Measurements from ENCODE around the gene MYO1E.
"Not testable (repeated sequence)": the region's sequence is repeated elsewhere in the genome, so short reads cannot be mapped to it uniquely, and the experiment has no call there.

The MYO1E gene

DNA sequence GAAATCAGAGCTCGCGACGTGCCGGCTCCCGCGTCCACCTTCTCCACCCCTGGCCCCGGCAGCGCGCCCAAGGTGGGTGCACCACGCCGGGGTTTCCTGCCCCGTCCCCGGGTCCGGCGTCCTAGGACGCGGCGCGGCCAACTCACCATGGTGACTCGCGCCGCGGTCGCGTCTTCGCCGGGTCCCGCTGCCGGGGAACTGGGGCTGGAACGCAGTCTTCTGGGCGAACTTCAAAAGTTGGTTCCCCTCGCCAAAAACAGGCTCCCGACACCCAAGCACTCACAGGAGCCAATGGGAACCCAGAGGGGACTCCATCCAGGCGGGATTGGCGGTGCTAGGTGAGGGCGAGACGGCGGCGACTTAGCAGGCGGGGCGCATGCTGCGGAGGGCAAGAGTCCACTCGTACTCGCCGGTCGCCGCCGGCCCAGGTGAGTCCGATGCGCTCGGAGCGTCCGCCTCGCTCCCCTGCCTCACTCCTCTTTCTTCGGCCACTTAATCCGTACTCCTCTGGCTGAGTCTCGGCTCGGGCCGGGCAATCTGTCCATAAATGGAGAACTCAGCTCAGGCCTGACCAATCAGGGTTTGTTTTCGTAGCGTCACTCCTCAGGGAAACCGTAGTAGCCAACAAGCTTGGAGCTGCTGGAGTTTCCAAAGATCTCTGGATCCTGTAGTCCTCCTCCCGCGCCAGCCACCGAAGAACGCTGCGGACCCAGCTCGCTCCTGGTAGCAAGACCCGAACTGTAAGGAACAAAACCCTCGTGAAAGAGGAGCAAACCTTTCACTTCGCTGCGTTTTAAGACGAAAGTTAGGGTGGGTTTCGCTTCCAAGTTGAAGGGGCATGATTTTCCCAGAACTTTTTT, at the start of gene MYO1E:
MYO1E (minus strand) TSS at position 520 of the 860 bp plus-strand sequence; CDS start at position 149, 371 bp downstream.
- peak; percentile 74 for DNase-seq

DNA sequence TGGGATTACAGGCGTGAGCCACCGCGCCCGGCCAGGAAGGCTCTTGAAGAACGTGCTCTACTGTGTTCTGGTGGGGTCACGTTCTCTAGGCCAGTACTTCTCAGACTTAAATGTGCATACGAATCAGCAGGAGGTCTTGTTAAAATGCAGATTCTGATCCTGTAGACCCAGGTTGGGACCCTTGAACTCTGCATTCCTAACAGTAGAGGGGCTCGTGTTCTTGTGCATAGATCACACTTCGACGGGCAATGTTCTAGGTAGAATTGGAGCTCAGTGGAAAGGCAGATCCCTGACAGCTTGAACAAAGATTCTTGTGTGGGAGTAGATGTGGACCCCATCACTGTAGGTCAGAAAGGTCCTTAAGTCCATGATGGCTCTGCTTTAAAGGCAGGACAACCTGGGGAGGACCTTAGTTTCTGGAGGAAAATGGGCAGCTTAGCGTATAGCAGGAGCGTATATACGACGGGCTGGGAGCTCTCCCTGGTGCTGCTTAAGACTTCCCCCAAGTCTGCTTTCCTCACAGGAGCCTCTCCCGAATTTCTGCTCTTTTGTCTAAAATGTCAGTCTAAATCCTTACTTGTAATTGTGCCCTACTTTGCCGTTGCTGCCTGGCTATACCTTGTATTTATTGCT, 48.4 kb upstream of the MYO1E start:
- no peak for DNase-seq

DNA sequence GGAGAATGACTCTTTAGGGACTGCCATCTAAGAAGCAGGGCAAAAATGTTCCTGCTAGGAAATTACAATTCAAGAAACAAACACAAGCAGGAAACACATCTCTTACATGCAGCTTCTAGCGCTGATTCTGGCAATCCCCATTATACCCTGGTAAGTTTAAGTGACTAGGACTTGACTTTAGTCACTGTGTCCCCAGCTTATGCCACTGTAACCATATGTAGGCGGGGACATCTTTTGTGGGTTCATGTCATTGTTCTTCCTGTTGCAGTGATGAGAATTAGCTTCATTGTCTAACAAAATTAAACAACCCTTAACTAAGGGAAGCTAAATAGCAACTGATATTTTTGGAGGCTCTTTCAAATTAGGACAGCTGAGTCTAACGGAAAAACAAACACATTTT, 47.4 kb upstream of the MYO1E start:
- no peak for DNase-seq

DNA sequence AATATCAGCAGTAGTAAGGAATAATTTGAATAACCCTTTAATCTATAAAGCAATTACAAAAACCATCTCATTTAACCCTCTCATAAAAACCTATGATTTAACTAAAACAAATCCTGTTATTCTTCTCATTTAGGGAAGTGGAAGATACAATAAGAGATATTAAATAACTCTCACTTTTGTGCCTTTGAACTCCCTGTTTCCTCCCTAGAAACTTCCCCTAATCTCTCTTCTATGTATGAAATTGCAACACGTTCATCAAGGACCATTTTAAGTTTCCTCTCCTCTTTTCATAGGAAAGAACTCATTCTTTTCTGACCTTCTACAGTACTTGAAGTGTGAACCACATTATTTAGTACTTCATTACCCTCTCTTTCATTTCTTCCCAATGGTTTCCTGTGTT, 46.5 kb upstream of the MYO1E start:
- no peak for DNase-seq

DNA sequence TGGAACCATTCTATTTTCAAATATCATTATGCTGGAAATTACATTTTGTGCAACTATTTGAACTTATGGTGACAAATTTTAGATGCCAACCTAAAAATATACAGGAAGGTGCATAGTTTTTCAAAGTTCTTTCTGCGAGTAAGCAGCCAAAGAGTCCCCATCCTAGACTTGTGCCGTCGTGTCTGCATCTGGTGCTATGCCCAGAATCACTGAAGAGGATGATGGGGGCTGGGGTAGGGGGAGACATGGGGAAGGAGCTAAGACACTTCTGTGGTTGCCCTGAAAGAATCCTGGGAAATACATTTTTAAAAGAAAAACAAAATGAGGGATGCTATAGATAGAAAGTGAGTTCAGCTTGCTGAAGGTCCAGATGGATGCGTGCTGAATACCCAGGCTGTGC, 44.1 kb upstream of the MYO1E start:
- no peak for DNase-seq

DNA sequence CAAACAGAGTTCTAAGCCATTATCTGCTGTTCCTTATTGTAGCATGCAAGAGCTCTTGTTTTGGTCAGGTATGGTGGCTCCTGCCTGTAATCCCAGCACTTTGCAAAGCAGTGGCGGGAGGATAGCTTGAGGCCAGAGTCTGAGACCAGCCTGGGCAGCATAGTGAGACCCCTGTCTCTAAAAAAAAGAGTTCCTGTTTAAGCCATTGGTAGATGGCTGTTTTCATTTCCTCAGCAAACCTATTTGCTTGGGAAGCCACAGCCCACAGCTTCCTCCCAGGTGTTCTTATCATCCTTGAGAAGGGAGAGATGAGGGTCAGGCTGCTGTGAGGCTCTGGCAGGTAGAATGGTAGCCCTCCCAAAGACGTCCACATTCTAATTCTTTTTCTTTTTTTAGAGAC, 40.9 kb upstream of the MYO1E start:
- no peak for DNase-seq

DNA sequence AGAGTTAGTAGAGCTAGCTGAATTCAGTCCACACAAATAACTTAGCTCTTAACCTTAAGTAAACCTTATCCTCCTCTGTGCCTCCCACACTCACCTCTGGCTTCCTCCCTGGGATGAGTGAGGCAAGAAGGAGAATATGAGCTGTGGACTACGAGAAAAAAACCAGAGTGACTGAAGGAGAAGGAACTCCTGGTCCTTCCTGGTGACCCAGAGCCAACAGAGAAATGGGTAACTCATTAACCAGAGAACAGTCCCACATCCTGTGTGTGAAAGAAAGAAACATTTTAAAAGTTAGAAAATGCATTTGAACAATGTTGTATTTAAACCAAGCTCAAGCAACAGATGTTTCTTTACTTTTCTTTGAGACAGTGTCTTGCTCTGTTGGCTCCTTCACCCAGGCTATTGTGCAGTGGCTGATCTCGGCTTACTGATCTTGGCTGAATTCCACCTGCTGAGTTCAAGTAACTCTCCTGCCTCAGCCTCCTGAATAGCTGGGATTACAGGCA, 37.8 kb upstream of the MYO1E start:
- DNase-seq, result no peak

DNA sequence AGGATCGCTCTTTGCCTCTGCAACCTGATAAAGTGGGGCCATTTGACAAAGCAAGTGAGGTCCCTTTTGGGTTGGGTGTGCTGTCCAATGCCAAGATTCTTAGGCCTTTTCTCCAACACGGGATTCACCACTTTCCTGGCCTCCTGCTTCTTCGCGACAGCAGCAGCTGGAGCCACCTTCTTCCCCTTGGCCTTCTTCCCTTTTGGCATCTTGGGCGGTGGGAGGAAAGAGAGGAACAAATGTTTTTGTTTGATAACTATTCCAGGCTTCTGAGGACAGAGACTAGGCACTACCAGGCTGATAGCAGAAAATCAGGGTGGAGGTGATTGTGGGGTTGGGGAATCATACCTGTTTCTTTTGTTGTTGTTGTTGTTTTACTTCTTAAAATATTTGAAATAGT, 35.3 kb upstream of the MYO1E start:
- no peak for DNase-seq

DNA sequence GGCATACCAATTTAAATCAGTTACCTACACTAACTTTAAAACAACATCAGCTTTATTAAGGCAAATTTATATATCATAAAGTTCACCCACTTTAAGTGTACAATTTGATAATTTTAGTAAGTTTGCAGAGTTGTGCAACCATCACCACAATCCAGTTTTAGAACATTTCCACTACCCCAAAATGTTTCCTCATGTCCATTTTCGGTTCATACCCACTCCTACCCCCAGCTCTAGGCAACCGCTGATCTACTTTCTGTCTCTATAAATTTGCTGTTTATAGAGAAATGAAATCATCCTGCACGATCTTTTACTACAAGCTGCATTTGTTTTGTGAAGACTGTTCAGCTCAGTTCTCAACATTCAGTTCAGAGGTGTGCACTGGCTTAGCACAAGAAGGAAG, 33.8 kb upstream of the MYO1E start:
- no peak for DNase-seq

DNA sequence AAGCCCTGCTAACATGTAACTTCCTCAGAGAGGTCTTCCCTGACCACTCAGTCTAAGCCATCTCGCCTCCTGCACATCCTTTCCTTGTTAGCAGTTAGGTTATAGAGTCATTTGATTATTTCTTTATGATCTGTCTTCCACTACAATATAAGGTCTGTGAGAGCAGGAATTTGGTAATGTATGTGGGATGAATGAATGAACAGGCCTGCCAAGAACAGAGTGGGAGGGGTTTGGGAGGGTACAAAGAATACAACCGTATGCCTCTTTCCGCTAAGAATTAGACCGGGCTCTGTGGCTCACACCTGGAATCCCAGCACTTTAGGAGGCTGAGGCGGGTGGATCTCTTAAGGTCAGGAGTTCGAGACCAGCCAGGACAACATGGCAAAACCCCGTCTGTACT, 32.4 kb upstream of the MYO1E start:
- DNase-seq, result no peak

DNA sequence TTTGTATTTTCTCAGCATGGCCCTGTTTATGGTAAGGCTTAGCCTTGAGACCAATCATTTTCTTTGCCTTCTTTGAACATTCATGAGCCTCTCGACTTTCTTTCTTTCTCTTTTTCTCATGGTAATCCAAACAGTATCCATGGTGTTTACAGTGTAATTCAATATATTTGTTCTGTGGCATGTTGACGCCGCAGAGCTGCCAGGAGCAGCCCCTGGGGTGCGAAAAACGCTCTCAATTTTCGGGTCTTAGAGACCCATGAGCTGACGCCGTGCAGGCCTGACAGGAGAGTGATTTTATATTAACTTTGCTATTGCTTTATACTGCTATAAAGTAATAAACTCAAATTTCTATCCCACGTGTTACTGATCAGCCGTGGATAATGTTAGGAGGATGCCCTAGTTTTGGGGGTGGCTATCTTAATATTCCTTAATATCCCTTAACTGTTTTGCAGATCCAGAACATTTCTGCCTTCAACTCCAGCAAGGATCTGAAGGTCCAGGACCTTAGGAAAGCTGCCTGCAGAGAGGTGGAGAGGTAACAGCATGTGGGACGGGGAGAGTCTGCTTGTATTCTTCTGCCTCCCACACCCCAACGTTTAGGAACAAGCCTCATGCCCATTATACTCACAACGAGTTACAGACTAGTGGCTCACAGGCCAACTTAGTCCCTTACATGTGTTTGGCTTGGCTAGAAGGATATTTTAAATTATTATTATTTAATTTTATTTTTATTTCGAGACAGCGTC, 29.3 kb upstream of the MYO1E start:
- no peak for DNase-seq

DNA sequence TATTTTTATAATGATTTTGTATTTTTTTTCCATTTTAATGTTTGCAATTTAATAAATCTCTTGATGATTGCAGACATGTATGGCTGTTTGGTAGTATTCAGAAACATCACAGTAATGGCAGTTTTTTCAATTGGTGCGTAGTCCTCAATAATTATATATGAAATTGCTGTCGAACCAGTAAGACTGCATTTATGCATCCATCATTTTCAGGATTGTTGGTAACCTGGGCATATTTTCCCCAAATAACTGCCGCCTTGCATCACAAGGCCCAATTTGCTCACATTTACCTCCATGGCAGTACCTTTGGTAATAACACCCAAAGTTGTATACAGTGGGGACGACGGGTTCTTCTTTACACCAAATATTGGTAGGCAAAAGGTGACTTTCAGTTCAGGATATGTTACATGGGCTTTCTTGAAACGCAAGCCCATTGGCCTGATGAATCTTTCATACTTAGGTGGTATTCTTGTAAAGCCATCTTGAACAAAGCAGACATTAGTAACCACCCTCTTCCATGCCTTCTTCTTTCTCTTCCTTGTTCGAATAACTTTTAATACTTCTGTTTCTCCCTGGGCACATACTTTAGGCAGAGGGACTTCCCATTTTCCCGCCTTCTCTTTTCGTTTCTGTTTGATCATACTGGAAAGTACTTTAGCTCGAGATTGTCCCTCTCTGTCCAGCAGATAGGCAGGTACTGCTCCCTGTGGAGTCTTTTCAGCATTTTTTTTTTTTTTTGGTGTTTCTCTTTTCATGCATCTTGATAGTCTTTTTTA, 28.6 kb upstream of the MYO1E start:
- not testable (repeated sequence) for DNase-seq

DNA sequence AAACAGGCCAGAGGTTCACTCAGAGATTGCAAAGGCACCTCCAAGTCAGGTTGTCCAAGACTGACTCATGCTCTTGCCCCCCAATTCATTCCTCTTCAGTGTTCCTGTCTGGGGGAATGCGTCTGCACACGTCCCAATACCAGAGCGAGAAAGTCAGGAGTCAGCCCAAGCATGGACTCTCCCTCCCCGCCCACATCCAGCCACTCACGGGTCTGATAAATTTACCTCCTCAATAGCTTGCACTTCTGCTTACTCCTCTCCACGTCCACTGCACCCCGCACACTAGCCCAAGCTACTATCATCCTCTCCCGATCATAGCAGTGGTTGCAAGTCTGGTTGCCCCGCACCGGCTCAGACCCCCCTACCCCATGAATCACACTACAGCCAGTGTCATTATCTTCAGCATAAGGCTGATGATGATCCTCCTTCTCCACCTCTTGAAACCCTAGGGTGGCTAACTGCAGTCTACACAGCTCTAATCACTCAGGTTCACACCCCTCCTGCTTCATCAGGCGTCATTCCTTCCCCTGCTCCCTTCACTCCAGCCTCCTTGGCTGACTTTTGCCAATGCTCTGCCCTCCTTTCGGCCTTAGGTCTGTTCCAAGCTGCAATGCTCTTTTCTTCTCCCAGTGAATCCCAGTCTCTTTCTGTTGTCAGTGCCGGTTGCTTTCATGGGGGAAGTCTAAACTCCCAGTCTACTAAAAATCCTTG, 27.6 kb upstream of the MYO1E start:
- DNase-seq, result no peak

DNA sequence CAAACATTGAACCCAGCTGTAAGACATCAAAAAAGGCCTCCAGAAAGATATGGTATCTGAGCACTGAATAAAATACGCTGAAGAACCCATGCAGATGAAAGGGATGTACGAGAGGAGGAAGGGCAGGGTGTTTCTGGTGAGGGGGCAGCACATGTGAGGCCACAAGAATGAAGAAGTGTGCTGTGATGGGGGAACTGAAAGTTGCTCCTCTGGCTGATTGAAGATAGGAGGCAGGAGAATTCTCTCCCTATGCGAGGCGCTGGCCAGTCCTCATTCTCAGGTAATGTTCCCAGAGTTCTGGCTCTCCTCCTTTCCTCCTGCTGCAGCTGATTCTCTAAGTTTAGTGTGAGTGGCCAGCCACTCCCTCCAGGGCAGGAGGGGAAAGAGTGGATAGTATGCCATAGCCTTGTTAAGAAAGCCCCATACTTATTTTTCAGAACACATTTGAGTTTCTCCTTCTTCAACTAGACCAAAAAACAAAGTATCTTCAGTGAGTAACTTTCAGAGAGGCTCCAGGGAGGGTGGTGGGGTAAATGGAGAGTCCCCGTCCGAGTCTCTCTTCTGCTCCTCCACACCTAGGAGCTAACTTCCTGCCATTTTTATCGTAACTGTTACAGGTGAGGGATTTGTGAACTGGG, 26.9 kb upstream of the MYO1E start:
- no peak for DNase-seq

DNA sequence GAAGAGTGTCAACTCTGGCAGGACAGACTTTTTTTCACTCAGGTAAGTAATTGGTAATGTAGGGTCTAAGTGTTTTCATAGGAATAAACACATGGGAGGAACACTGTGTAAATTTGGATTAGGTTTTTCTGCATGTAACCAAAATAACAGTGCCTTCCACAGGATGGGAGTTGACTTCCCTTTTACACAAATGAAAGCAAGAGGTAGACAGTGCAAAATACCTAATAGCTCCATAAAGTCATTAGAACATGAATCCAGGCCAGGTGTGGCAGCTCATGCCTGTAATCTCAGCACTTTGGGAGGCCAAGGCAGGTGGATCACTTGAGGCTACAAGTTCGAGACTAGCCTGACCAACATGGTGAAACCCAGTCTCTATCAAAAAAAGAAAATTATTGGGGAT, 25.5 kb upstream of the MYO1E start:
- DNase-seq, result no peak

DNA sequence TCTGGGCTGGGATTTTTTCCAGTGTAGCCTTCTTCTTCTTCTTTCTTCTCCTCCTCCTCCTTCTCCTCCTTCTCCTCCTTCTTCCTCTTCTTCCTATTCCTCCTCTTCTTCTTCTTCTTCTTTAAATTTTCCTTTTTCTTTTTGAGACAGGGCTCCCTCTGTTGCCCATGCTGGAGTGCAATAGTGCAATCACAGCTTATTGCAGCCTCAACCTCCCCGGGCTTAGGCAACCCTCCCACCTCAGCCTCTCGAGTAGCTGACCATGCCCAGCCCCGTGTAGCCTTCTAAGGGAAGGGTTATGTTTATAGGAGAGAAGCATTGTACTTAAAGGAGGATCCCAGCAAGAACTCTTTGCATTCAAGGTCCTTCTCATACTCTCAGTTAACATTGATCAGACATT, 24.0 kb upstream of the MYO1E start:
- no peak for DNase-seq

DNA sequence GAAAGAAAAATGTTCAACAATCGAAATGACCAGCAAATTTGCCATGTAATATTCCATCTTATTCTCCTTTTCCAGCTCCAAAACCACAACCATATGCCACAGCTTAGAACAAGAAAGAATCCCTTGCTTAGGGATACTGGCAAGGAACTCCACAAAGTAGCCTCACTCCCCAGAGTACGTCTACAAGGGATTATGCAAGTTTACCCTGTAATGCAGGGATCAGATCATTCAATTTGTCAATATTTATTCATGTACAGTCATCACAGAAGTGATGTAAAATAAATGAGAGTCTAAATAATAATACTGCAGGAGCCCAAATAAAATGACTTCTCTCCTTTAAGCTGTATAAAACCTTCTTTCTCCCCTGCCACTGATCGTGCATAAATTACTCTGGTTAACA, 23.5 kb upstream of the MYO1E start:
- DNase-seq, result no peak

DNA sequence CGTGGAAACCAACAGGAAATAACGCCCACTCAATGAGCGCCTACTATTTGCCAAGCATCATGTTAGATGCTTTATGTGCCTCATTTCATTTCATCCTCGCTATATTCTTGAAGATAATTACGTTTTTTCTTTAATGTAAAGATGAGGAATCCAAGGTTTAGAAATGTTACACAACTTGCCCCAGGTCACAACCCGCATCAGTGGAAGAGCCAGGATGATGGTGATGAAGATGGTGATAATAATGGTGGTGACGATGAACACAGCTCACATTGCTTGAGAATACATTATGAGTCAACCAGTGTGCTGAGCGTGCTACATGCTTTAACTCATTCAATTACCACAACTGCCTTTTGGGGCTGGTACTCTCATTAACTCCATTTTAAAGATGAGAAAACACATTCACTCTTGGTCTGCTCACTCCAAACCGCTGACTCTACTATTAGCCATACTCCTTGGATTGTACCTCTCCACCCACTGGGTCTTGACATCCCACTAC, 21.5 kb upstream of the MYO1E start:
- DNase-seq, result no peak

DNA sequence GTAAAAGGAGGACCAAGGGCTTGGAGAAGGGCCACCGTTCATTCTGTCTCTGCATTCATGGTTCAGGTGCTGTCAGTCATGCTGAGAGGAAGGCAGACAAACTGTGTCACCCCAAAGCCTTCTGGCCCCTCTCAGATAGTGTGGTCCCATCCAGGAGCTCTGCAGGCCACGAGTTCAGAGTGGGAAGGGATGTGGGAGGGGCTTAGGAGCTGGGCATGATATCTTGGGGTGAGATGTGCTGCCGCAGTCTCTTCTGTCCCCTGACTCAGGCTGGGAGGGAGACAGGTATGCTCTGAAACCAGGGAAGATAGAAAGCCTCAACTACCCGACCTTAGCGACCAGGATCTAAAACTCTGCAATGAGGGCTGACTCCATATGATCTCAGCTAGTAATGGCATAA, 19.6 kb upstream of the MYO1E start:
- no peak for DNase-seq

DNA sequence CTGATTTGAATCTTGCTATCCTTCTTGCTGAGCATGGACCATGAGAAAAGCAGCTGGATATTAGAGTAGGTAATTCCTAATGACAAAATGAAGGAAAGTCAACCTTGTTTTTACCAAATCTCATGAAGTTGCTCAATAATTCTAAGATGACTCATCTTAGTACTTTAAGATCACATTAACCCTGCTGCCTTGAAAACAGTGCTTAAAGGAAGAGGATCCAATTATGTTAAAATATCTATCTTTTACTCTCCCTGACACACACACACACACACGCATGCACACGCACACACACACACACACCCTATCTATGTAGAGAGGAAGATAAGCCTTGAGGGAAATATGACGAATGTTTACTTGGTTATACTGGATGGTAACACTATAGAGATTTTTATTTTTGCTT, 16.0 kb upstream of the MYO1E start:
- DNase-seq, result no peak

DNA sequence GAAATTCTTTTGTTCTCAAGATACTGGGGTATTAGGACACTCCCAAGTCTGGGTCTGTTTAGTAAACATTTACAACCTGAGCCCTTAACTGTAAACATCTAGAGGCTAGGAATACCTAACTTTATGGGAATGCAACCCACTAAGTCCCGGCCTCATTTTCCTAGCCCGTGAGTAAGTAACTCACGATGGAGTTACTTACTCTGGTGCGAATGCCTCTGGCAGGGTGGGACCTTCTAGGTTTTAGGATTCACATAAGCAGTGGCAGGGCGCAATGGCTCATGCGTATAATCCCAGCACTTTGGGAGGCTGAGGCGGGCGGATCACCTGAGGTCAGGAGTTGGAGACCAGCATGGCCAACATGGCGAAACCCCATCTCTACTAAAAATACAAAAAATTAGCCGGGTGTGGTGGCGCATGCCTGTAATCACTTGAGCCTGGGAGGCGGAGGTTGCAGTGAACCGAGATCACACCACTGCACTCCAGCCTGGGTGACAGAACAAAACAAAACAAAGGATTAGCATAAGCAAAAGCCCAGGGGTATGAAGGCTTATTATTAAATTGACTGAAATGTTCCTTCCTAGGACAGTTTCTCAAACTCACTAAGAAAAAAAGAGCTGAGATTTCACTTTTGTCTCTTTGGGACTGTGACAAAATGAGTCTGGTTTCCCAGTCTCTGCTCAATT, 14.7 kb upstream of the MYO1E start:
- DNase-seq, result not testable (repeated sequence)

Data from NCI-H2227 treated with DMSO at 0.1 percent for 48 hours (cell line).